NCI-H2227 treated with DMSO at 0.1 percent for 48 hours (cell line): ENCODE measurements around the gene TNFRSF1B.
"Not testable (repeated sequence)": the region's sequence is repeated elsewhere in the genome, so short reads cannot be mapped to it uniquely, and the experiment has no call there.

ENCODE experiments used
- DNase-seq: peaks from one replicate; lab custom pipeline; 2025; lab: John Stamatoyannopoulos, UW

TNFRSF1B gene

GRCh38 chr1:12222700-12223099 lies 55.9 kb downstream of the TNFRSF1B start:
- DNase-seq: not testable (repeated sequence)

- DNase-seq: not testable (repeated sequence)
Measured at GRCh38 chr1:12224092-12224491, 57.3 kb downstream of the TNFRSF1B start.

- DNase-seq: no peak
Measured at GRCh38 chr1:12228979-12229378, 62.2 kb downstream of the TNFRSF1B start.

- no peak for DNase-seq
Measured at GRCh38 chr1:12229386-12229834, 62.6 kb downstream of the TNFRSF1B start.

GRCh38 chr1:12229835-12230548 lies 63.2 kb downstream of the TNFRSF1B start, which contains the start of gene VPS13D:
Gene VPS13D, plus strand, starts transcription at chr1:12230030. Its CDS starts 4,237 bp downstream, at chr1:12234267.
- DNase-seq: peak; percentile 73

GRCh38 chr1:12230549-12231275 lies 63.9 kb downstream of the TNFRSF1B start:
- no peak for DNase-seq

- no peak for DNase-seq
Measured at GRCh38 chr1:12231276-12231595, 64.4 kb downstream of the TNFRSF1B start.

GRCh38 chr1:12232221-12232620 lies 65.4 kb downstream of the TNFRSF1B start:
- no peak for DNase-seq

- DNase-seq: no peak
Measured at GRCh38 chr1:12244078-12244477, 77.3 kb downstream of the TNFRSF1B start.

- no peak for DNase-seq
Measured at GRCh38 chr1:12244585-12244984, 77.8 kb downstream of the TNFRSF1B start.

GRCh38 chr1:12245116-12245515 lies 78.3 kb downstream of the TNFRSF1B start:
- no peak for DNase-seq

- DNase-seq: no peak
Measured at GRCh38 chr1:12245733-12246132, 78.9 kb downstream of the TNFRSF1B start.

- DNase-seq: no peak
Measured at GRCh38 chr1:12246584-12246983, 79.8 kb downstream of the TNFRSF1B start.

- DNase-seq: no peak
Measured at GRCh38 chr1:12249181-12249580, 82.4 kb downstream of the TNFRSF1B start.

- no peak for DNase-seq
Measured at GRCh38 chr1:12249748-12250147, 83.0 kb downstream of the TNFRSF1B start.

GRCh38 chr1:12251442-12251841 lies 84.7 kb downstream of the TNFRSF1B start:
- no peak for DNase-seq

- no peak for DNase-seq
Measured at GRCh38 chr1:12255913-12256312, 89.1 kb downstream of the TNFRSF1B start.

GRCh38 chr1:12258272-12258671 lies 91.5 kb downstream of the TNFRSF1B start:
- no peak for DNase-seq
